HEK293 (cell line): Measurements from ENCODE around the gene DGKG.

Source experiments
- CTCF ChIA-PET: fragments of 350-600 bp; formaldehyde crosslinking; extraction: SDS; loops from one replicate; lab custom pipeline; 2021; ENCODE audit warnings: antibody characterized with exemption; lab: Yijun Ruan, JAX
- POLR2A ChIA-PET: fragments of 300-600 bp; formaldehyde crosslinking; extraction: SDS; loops from one replicate; lab custom pipeline; 2020; ENCODE audit warnings: antibody characterized with exemption, inconsistent platforms; lab: Yijun Ruan, JAX
- H3K27ac ChIP-seq: fragments of 200-500 bp; sonication (Bioruptor generic); 2 replicates; pipeline ENCODE4 v1.5.1; 2014; ENCODE audit warnings: low read depth, low read length, control low read depth, inconsistent platforms; ENCODE audit errors: extremely low read depth
- H3K36me3 ChIP-seq, 2 experiments: fragments of 200-500 bp in 1 of 2; sonication (Bioruptor generic) in 1 of 2; 1 replicate in 1 of 2; 2 replicates in 1 of 2; pipeline ENCODE4 v1.5.1; 2014 to 2017; ENCODE audit warnings: inconsistent platforms in 2 of 2, low read length in 2 of 2; ENCODE audit not compliant: control insufficient read depth in 2 of 2, insufficient read depth in 1 of 2
- H3K4me1 ChIP-seq: fragments of 200-500 bp; sonication (Bioruptor generic); 2 replicates; pipeline ENCODE4 v1.5.1; 2014; ENCODE audit warnings: mild to moderate bottlenecking, low read length, inconsistent platforms; ENCODE audit not compliant: control insufficient read depth, insufficient read depth
- H3K4me3 ChIP-seq: 2 replicates; pipeline ENCODE4 v1.5.1; 2011; ENCODE audit warnings: low read depth, mild to moderate bottlenecking, control low read depth, low read length, moderate library complexity
- H3K9me3 ChIP-seq: fragments of 200-500 bp; sonication (Bioruptor generic); 2 replicates; pipeline ENCODE4 v1.5.1; 2014; ENCODE audit warnings: low read depth, low read length, inconsistent platforms; ENCODE audit not compliant: control insufficient read depth, insufficient read depth
- CTCF ChIP-seq: fragments of 450-650 bp; formaldehyde crosslinking; IDR thresholded peaks from 2 replicates; pipeline ENCODE4 v1.5.1; 2016; ENCODE audit warnings: missing biosample characterization, missing genetic modification characterization
- ELK4 ChIP-seq: IDR thresholded peaks from 2 replicates; pipeline ENCODE4 v1.6.1; 2011; ENCODE audit warnings: mild to moderate bottlenecking, low read depth, low read length, borderline replicate concordance
- GLI2 ChIP-seq: fragments of 450-650 bp; formaldehyde crosslinking; IDR thresholded peaks from 2 replicates; pipeline ENCODE4; 2017; ENCODE audit warnings: missing biosample characterization, missing genetic modification characterization, low read depth, borderline replicate concordance
- KLF8 ChIP-seq: fragments of 450-650 bp; formaldehyde crosslinking; IDR thresholded peaks from 2 replicates; pipeline ENCODE4 v1.5.1; 2016; ENCODE audit warnings: missing biosample characterization, missing genetic modification characterization
- MZF1 ChIP-seq: fragments of 450-650 bp; formaldehyde crosslinking; IDR thresholded peaks from 2 replicates; pipeline ENCODE4 v1.5.1; 2017; ENCODE audit warnings: missing biosample characterization, missing genetic modification characterization, borderline replicate concordance
- SCRT1 ChIP-seq: fragments of 450-650 bp; formaldehyde crosslinking; IDR thresholded peaks from 2 replicates; pipeline ENCODE4 v1.5.1; 2016; ENCODE audit warnings: missing biosample characterization, missing genetic modification characterization, borderline replicate concordance
- YY1 ChIP-seq: fragments of 450-650 bp; formaldehyde crosslinking; IDR thresholded peaks from 2 replicates; pipeline ENCODE4 v1.5.1; 2018; ENCODE audit warnings: missing biosample characterization, missing genetic modification characterization
- ZFHX2 ChIP-seq: fragments of 450-650 bp; formaldehyde crosslinking; conservative IDR thresholded peaks from 2 replicates; pipeline ENCODE4 v1.5.1; 2016; ENCODE audit warnings: missing biosample characterization, missing genetic modification characterization
- ZNF121 ChIP-seq: fragments of 450-650 bp; formaldehyde crosslinking; IDR thresholded peaks from 2 replicates; pipeline ENCODE4 v1.5.1; 2016; ENCODE audit warnings: missing biosample characterization, missing genetic modification characterization
- ZNF16 ChIP-seq: fragments of 450-650 bp; formaldehyde crosslinking; IDR thresholded peaks from 2 replicates; pipeline ENCODE4 v1.5.1; 2016; ENCODE audit warnings: low read depth, missing biosample characterization, missing genetic modification characterization
- ZNF211 ChIP-seq: fragments of 450-650 bp; formaldehyde crosslinking; IDR thresholded peaks from 2 replicates; pipeline ENCODE4 v1.5.1; 2016; ENCODE audit warnings: low read depth, missing biosample characterization, missing genetic modification characterization
- ZNF26 ChIP-seq: fragments of 450-650 bp; formaldehyde crosslinking; IDR thresholded peaks from 2 replicates; pipeline ENCODE4 v1.5.1; 2016; ENCODE audit warnings: missing biosample characterization, missing genetic modification characterization
- ZNF280C ChIP-seq: fragments of 450-650 bp; formaldehyde crosslinking; IDR thresholded peaks from 2 replicates; pipeline ENCODE4 v1.5.1; 2016; ENCODE audit warnings: missing biosample characterization, missing genetic modification characterization
- ZNF292 ChIP-seq: fragments of 450-650 bp; formaldehyde crosslinking; IDR thresholded peaks from 2 replicates; pipeline ENCODE4 v1.5.1; 2016; ENCODE audit warnings: low read depth, missing biosample characterization, missing genetic modification characterization, borderline replicate concordance
- ZNF350 ChIP-seq: fragments of 450-650 bp; formaldehyde crosslinking; IDR thresholded peaks from 2 replicates; pipeline ENCODE4 v1.5.0; 2017; ENCODE audit warnings: missing biosample characterization, mild to moderate bottlenecking, missing genetic modification characterization
- ZNF48 ChIP-seq: fragments of 450-650 bp; formaldehyde crosslinking; IDR thresholded peaks from 2 replicates; pipeline ENCODE4 v1.5.1; 2016; ENCODE audit warnings: missing biosample characterization, missing genetic modification characterization
- ZNF548 ChIP-seq: fragments of 450-650 bp; formaldehyde crosslinking; IDR thresholded peaks from 2 replicates; pipeline ENCODE4 v1.5.1; 2016; ENCODE audit warnings: missing biosample characterization, missing genetic modification characterization
- ZNF555 ChIP-seq: fragments of 450-650 bp; formaldehyde crosslinking; conservative IDR thresholded peaks from 2 replicates; pipeline ENCODE4 v1.5.1; 2017; ENCODE audit warnings: missing biosample characterization, mild to moderate bottlenecking, missing genetic modification characterization, inconsistent platforms
- ZNF585B ChIP-seq: fragments of 450-650 bp; formaldehyde crosslinking; IDR thresholded peaks from 2 replicates; pipeline ENCODE4 v1.5.1; 2016; ENCODE audit warnings: missing biosample characterization, missing genetic modification characterization
- ZNF600 ChIP-seq: fragments of 450-650 bp; formaldehyde crosslinking; IDR thresholded peaks from 2 replicates; pipeline ENCODE4 v1.5.1; 2016; ENCODE audit warnings: missing biosample characterization, missing genetic modification characterization
- ZNF658 ChIP-seq: fragments of 450-650 bp; formaldehyde crosslinking; IDR thresholded peaks from 2 replicates; pipeline ENCODE4; 2016; ENCODE audit warnings: missing biosample characterization, missing genetic modification characterization
- ZNF785 ChIP-seq: fragments of 450-650 bp; formaldehyde crosslinking; IDR thresholded peaks from 2 replicates; pipeline ENCODE4 v1.5.1; 2016; ENCODE audit warnings: missing biosample characterization, missing genetic modification characterization
- ZNF792 ChIP-seq: fragments of 450-650 bp; formaldehyde crosslinking; IDR thresholded peaks from 2 replicates; pipeline ENCODE4 v1.5.1; 2016; ENCODE audit warnings: missing biosample characterization, missing genetic modification characterization
- ZSCAN4 ChIP-seq: fragments of 450-650 bp; formaldehyde crosslinking; IDR thresholded peaks from 2 replicates; pipeline ENCODE4 v1.5.1; 2017; ENCODE audit warnings: missing biosample characterization, missing genetic modification characterization
- TF ChIP-seq, protein P1 (sequence below): fragments of 450-650 bp; formaldehyde crosslinking; IDR thresholded peaks from 2 replicates; pipeline ENCODE4 v1.5.1; 2016; ENCODE audit warnings: missing biosample characterization, missing genetic modification characterization
- TF ChIP-seq, protein P2 (sequence below): fragments of 450-650 bp; formaldehyde crosslinking; IDR thresholded peaks from 2 replicates; pipeline ENCODE4 v1.5.1; 2016; ENCODE audit warnings: missing biosample characterization, missing genetic modification characterization

The DGKG gene

DNA sequence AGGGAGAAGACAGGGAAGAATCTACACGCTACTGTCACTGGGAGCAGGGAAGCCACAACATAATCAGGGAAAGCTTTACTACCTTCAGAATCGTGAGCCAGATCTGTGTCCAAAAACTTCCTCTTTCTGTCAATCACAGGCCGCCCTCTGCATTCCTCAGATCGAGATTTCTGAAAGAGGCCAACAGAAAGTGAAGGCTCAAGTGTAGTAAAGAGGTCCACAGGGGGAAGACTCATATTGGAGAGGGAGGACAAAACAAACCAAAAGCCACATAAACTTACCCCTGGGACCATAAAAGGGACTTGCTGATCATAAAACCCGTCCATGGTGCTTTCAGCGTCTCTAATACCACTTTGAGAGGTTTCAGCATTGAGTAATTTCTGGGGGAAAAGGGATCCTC lies 256.5 kb downstream of the DGKG start:
- H3K4me3 ChIP-seq, result no peak overlapping the region
- ChIA-PET CTCF (interaction anchor here (0.6 to 0.9 kb wide), 2 partner anchors 154 to 697 kb away, joined by 3 read pairs; no protein-coding TSS in a partner anchor), POLR2A (no interaction called here)
- H3K27ac ChIP-seq, result 0 out of 2 replicates have a peak overlapping the region, but pooled peaks have one; percentile 25
- H3K4me1 ChIP-seq, result peaks cover 17% of the 10 kb centered on the region; the same call in 1 of the 2 replicates
- H3K9me3 ChIP-seq, result no peaks in the 10 kb centered on the region
- no peaks in the 10 kb centered on the region for H3K36me3 ChIP-seq
- TF ChIP-seq ZNF548 (tag by site-specific recombination), result no peak
- TF ChIP-seq ZNF350, result no peak
- TF ChIP-seq, protein P1, sequence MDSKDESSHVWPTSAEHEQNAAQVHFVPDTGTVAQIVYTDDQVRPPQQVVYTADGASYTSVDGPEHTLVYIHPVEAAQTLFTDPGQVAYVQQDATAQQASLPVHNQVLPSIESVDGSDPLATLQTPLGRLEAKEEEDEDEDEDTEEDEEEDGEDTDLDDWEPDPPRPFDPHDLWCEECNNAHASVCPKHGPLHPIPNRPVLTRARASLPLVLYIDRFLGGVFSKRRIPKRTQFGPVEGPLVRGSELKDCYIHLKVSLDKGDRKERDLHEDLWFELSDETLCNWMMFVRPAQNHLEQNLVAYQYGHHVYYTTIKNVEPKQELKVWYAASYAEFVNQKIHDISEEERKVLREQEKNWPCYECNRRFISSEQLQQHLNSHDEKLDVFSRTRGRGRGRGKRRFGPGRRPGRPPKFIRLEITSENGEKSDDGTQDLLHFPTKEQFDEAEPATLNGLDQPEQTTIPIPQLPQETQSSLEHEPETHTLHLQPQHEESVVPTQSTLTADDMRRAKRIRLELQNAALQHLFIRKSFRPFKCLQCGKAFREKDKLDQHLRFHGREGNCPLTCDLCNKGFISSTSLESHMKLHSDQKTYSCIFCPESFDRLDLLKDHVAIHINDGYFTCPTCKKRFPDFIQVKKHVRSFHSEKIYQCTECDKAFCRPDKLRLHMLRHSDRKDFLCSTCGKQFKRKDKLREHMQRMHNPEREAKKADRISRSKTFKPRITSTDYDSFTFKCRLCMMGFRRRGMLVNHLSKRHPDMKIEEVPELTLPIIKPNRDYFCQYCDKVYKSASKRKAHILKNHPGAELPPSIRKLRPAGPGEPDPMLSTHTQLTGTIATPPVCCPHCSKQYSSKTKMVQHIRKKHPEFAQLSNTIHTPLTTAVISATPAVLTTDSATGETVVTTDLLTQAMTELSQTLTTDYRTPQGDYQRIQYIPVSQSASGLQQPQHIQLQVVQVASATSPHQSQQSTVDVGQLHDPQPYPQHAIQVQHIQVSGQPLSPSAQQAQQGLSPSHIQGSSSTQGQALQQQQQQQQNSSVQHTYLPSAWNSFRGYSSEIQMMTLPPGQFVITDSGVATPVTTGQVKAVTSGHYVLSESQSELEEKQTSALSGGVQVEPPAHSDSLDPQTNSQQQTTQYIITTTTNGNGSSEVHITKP (tag by site-specific recombination), result 0 out of 2 replicates have a peak, but pooled peaks have one; percentile 72
- no peak for TF ChIP-seq CTCF (tag by site-specific recombination)
- no peak for TF ChIP-seq ZNF121 (tag by site-specific recombination)
- TF ChIP-seq ZNF211 (tag by site-specific recombination), result no peak
- TF ChIP-seq GLI2 (tag by site-specific recombination), result no peak
- TF ChIP-seq ZSCAN4 (tag by site-specific recombination), result no peak
- no peak for TF ChIP-seq ZNF658 (tag by site-specific recombination)
- peak; percentile 17; the same call in 1 of the 2 replicates for TF ChIP-seq ZNF585B (tag by site-specific recombination)
- peak; percentile 51; the same call in 1 of the 2 replicates for TF ChIP-seq ZNF600 (tag by site-specific recombination)
- TF ChIP-seq ZFHX2 (tag by site-specific recombination), result no peak
- TF ChIP-seq ZNF785 (tag by site-specific recombination), result no peak
- TF ChIP-seq SCRT1, result no peak
- TF ChIP-seq ZNF16 (tag by site-specific recombination), result no peak
- TF ChIP-seq ELK4, result no peak
- TF ChIP-seq ZNF48 (tag by site-specific recombination), result no peak
- no peak for TF ChIP-seq ZNF555 (tag by site-specific recombination)
- no peak for TF ChIP-seq ZNF292 (tag by site-specific recombination)
- TF ChIP-seq MZF1, result peak; percentile 56; the same call in 1 of the 2 replicates
- TF ChIP-seq KLF8 (tag by site-specific recombination), result no peak
- no peak for TF ChIP-seq ZNF26 (tag by site-specific recombination)
- no peak for TF ChIP-seq ZNF792 (tag by site-specific recombination)
- TF ChIP-seq, protein P2, sequence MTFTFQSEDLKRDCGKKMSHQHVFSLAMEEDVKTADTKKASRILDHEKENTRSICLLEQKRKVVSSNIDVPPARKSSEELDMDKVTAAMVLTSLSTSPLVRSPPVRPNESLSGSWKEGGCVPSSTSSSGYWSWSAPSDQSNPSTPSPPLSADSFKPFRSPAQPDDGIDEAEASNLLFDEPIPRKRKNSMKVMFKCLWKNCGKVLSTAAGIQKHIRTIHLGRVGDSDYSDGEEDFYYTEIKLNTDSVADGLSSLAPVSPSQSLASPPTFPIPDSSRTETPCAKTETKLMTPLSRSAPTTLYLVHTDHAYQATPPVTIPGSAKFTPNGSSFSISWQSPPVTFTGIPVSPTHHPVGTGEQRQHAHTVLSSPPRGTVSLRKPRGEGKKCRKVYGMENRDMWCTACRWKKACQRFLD (tag by site-specific recombination), result no peak
- TF ChIP-seq YY1 (tag by site-specific recombination), result no peak
- no peak for TF ChIP-seq ZNF280C (tag by site-specific recombination)
